Neural cell (in vitro differentiated cells): Measurements from ENCODE around the gene IL9. TPM values are rescaled to one million over a fixed set of nuclear protein-coding genes. Genes with fewer than 3 reads are reported as not detected.

Source experiments
- H2AFZ ChIP-seq: fragments of 200-600, 300-800 bp; sonication (generic), shearing (Covaris generic); 2 replicates; pipeline ENCODE4 v1.6.0; 2014; ENCODE audit warnings: low read depth, mild to moderate bottlenecking, antibody characterized with exemption, low read length, moderate library complexity
- H3F3A ChIP-seq: fragments of 200-600 bp; shearing (Covaris generic); 2 replicates; pipeline ENCODE4 v1.6.1; 2016; ENCODE audit warnings: mild to moderate bottlenecking, moderate library complexity, mixed read lengths, antibody characterized with exemption, low read length; ENCODE audit not compliant: insufficient read depth, poor library complexity, severe bottlenecking
- H3K27ac ChIP-seq: fragments of 200-600, 300-800 bp; sonication (generic), shearing (Covaris generic); 2 replicates; pipeline ENCODE4 v1.5.1; 2014; ENCODE audit warnings: mild to moderate bottlenecking, low read length, moderate library complexity
- H3K27me3 ChIP-seq: fragments of 300-800, 200-600 bp; sonication (generic), shearing (Covaris generic); 2 replicates; pipeline ENCODE4 v1.6.0; 2014; ENCODE audit warnings: mild to moderate bottlenecking, low read depth, low read length, moderate library complexity; ENCODE audit not compliant: insufficient read depth
- H3K36me3 ChIP-seq: fragments of 300-800, 200-600 bp; sonication (generic), shearing (Covaris generic); 2 replicates; pipeline ENCODE4 v1.5.1; 2014; ENCODE audit warnings: mild to moderate bottlenecking, antibody characterized with exemption, low read length, moderate library complexity; ENCODE audit not compliant: insufficient read depth
- H3K4me2 ChIP-seq: fragments of 300-800, 200-600 bp; sonication (generic), shearing (Covaris generic); 2 replicates; pipeline ENCODE4 v1.6.0; 2014; ENCODE audit warnings: mild to moderate bottlenecking, low read length
- H3K4me3 ChIP-seq: fragments of 300-800, 200-600 bp; sonication (generic), shearing (Covaris generic); 2 replicates; pipeline ENCODE4 v1.5.1; 2014; ENCODE audit warnings: mild to moderate bottlenecking, low read length, moderate library complexity
- H3K79me2 ChIP-seq: fragments of 200-600 bp; shearing (Covaris generic); replicated peaks from 2 replicates; pipeline ENCODE4 v1.6.0; 2014; ENCODE audit warnings: mild to moderate bottlenecking, low read length, moderate library complexity; ENCODE audit not compliant: insufficient read depth
- H3K9ac ChIP-seq: fragments of 300-800, 200-600 bp; sonication (generic), shearing (Covaris generic); 2 replicates; pipeline ENCODE4 v1.6.1; 2016; ENCODE audit warnings: mild to moderate bottlenecking, low read length, mixed read lengths
- H3K9me2 ChIP-seq: fragments of 200-600 bp; shearing (Covaris generic); 2 replicates; pipeline ENCODE4 v1.6.1; 2016; ENCODE audit warnings: mild to moderate bottlenecking, low read length, mixed read lengths; ENCODE audit not compliant: insufficient read depth
- H3K9me3 ChIP-seq: fragments of 200-600, 300-800 bp; sonication (generic), shearing (Covaris generic); 2 replicates; pipeline ENCODE4 v1.6.1; 2016; ENCODE audit warnings: mild to moderate bottlenecking, mixed run types, low read length, moderate library complexity, mixed read lengths
- H4K20me1 ChIP-seq: fragments of 200-600 bp; shearing (Covaris generic); 2 replicates; pipeline ENCODE4 v1.6.1; 2016; ENCODE audit warnings: mild to moderate bottlenecking, mixed run types; ENCODE audit not compliant: insufficient read depth
- EP300 ChIP-seq: fragments of 450-650 bp; conservative IDR thresholded peaks from 2 replicates; pipeline ENCODE4 v1.6.1; 2014; ENCODE audit warnings: antibody characterized with exemption, mild to moderate bottlenecking, moderate library complexity; ENCODE audit not compliant: poor library complexity, severe bottlenecking
- EZH2 ChIP-seq: fragments of 200-600, 300-800 bp; shearing (Covaris generic), sonication (generic); IDR thresholded peaks from 2 replicates; pipeline ENCODE4 v1.6.1; 2014; ENCODE audit warnings: antibody characterized with exemption, low read length, borderline replicate concordance, mild to moderate bottlenecking; ENCODE audit not compliant: insufficient read depth, poor library complexity, severe bottlenecking
- MXI1 ChIP-seq: fragments of 450-650 bp; conservative IDR thresholded peaks from 2 replicates; pipeline ENCODE4 v1.6.1; 2014; ENCODE audit warnings: antibody characterized with exemption, mild to moderate bottlenecking; ENCODE audit not compliant: poor library complexity, severe bottlenecking
- POLR2AphosphoS5 ChIP-seq: IDR thresholded peaks from 2 replicates; pipeline ENCODE4 v1.6.1; 2012
- RAD21 ChIP-seq: fragments of 450-650 bp; conservative IDR thresholded peaks from 2 replicates; pipeline ENCODE4 v1.6.1; 2014; ENCODE audit warnings: antibody characterized with exemption, mild to moderate bottlenecking, moderate library complexity
- SMC3 ChIP-seq: fragments of 450-650 bp; conservative IDR thresholded peaks from 2 replicates; pipeline ENCODE4 v1.6.1; 2014; ENCODE audit warnings: antibody characterized with exemption, mild to moderate bottlenecking, moderate library complexity; ENCODE audit not compliant: poor library complexity
- TAF1 ChIP-seq: IDR thresholded peaks from 2 replicates; pipeline ENCODE4 v1.6.1; 2012; ENCODE audit warnings: low read depth
- polyA plus RNA-seq: library from polyadenylated mRNA; depleted of rRNA; stranded (reverse); fragments of >200 nt; gene quantifications from 2 replicates; pipeline ENCODE4 v1.2.3, GENCODE V29; 2014
- TF ChIP-seq, protein P1 (sequence below): IDR thresholded peaks from 2 replicates; pipeline ENCODE4 v1.6.1; 2012; ENCODE audit warnings: borderline replicate concordance
- TF ChIP-seq, protein P2 (sequence below): fragments of 450-650 bp; IDR thresholded peaks from 2 replicates; pipeline ENCODE4 v1.5.1; 2014; ENCODE audit warnings: antibody characterized with exemption, mild to moderate bottlenecking, moderate library complexity; ENCODE audit not compliant: poor library complexity, severe bottlenecking

Gene IL9
- polyA plus RNA-seq, 1 donor from 2014 or later, result not detected

DNA sequence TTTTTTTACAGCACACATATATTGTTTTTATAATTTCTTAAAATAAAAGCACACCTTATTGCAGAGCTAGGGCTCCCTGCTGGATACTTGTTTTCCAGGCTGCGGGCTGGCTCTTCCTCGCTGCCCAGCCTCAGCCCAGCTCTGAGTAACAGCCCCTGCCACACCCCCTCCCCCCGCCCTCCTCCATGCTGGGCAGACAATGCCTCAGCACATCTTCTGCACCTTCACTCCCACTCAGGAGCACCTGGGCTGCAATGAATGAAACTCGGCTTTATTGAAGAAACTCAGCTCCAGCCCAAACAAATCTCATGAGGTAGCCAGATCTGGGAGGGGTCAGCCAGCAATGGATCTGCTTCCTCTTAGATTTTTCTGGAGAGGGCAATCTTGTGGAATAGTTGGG, 9.5 kb downstream of the IL9 start:
- Histone ChIP-seq H3K9ac (no peak overlapping the region), H4K20me1 (no peaks in the 10 kb centered on the region), H3K4me2 (no peak overlapping the region), H3K4me3 (no peak overlapping the region), H3K79me2 (no peaks in the 10 kb centered on the region), H3K27me3 (no peaks in the 10 kb centered on the region), H3K27ac (no peak overlapping the region), H2AFZ (no peak overlapping the region), H3K36me3 (no peaks in the 10 kb centered on the region), H3K9me3 (no peaks in the 10 kb centered on the region), H3K9me2 (no peaks in the 10 kb centered on the region), H3F3A (no peaks in the 10 kb centered on the region)
- TF ChIP-seq EZH2, result no peak
- TF ChIP-seq MXI1, result no peak

DNA sequence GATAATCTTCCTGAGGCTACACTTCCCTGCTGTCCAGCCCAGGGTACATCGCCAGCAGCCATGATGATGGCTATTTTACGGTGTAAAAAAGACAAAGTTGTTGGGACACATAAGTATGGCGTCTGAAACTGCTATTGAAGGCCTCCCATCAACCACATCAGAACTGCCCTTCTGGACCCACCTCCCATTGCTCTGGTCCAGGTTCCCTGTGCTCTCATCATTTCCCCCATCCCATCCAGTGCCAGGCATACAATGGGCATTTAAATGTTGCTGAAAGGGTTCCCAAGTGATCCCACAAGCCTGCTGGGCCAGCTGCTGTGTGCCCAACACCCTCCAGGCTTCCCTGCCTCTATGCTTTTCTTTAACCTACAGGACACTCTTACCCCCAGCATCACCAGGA, 10.6 kb downstream of the IL9 start:
- Histone ChIP-seq H3K36me3 (no peaks in the 10 kb centered on the region), H3K9ac (no peak overlapping the region), H3K4me2 (no peak overlapping the region), H4K20me1 (no peaks in the 10 kb centered on the region), H3K9me2 (no peaks in the 10 kb centered on the region), H3K27ac (no peak overlapping the region), H3F3A (no peaks in the 10 kb centered on the region), H3K4me3 (no peak overlapping the region), H3K27me3 (no peaks in the 10 kb centered on the region), H3K9me3 (no peaks in the 10 kb centered on the region), H2AFZ (no peak overlapping the region), H3K79me2 (no peaks in the 10 kb centered on the region)
- no peak for TF ChIP-seq SMC3
- TF ChIP-seq RAD21, result no peak

DNA sequence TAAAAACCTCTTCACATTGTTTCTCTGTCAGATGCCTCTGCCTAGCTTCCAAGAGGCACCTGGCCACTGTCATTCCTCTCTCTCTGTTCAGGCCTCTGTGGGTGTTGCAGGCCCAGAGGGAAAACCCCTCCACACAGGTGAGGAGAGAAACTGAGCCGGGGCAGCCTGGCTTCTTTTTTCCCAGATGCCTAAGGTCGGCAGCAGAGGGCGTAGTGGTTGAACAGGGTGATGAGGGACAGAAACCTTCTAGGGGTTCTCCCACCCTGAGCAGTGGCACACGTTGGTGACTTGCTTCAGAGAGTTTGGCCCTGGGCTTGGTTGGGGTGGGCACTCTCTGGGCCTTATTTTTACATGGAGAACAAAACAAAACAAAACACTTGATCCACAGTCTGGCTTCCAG, 12.2 kb downstream of the IL9 start:
- Histone ChIP-seq H3K4me2 (no peak overlapping the region), H3K9me2 (no peaks in the 10 kb centered on the region), H3K36me3 (no peaks in the 10 kb centered on the region), H4K20me1 (no peaks in the 10 kb centered on the region), H3K9me3 (no peaks in the 10 kb centered on the region), H3K4me3 (no peak overlapping the region), H3K27me3 (no peaks in the 10 kb centered on the region), H3F3A (no peaks in the 10 kb centered on the region), H3K27ac (no peak overlapping the region), H2AFZ (no peak overlapping the region), H3K79me2 (no peaks in the 10 kb centered on the region), H3K9ac (no peak overlapping the region)
- TF ChIP-seq RAD21 (no peak), MXI1 (no peak), TAF1 (no peak), POLR2AphosphoS5 (no peak), EP300 (no peak), EZH2 (no peak), SMC3 (no peak)
- TF ChIP-seq, protein P1, sequence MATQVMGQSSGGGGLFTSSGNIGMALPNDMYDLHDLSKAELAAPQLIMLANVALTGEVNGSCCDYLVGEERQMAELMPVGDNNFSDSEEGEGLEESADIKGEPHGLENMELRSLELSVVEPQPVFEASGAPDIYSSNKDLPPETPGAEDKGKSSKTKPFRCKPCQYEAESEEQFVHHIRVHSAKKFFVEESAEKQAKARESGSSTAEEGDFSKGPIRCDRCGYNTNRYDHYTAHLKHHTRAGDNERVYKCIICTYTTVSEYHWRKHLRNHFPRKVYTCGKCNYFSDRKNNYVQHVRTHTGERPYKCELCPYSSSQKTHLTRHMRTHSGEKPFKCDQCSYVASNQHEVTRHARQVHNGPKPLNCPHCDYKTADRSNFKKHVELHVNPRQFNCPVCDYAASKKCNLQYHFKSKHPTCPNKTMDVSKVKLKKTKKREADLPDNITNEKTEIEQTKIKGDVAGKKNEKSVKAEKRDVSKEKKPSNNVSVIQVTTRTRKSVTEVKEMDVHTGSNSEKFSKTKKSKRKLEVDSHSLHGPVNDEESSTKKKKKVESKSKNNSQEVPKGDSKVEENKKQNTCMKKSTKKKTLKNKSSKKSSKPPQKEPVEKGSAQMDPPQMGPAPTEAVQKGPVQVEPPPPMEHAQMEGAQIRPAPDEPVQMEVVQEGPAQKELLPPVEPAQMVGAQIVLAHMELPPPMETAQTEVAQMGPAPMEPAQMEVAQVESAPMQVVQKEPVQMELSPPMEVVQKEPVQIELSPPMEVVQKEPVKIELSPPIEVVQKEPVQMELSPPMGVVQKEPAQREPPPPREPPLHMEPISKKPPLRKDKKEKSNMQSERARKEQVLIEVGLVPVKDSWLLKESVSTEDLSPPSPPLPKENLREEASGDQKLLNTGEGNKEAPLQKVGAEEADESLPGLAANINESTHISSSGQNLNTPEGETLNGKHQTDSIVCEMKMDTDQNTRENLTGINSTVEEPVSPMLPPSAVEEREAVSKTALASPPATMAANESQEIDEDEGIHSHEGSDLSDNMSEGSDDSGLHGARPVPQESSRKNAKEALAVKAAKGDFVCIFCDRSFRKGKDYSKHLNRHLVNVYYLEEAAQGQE, result no peak
- TF ChIP-seq, protein P2, sequence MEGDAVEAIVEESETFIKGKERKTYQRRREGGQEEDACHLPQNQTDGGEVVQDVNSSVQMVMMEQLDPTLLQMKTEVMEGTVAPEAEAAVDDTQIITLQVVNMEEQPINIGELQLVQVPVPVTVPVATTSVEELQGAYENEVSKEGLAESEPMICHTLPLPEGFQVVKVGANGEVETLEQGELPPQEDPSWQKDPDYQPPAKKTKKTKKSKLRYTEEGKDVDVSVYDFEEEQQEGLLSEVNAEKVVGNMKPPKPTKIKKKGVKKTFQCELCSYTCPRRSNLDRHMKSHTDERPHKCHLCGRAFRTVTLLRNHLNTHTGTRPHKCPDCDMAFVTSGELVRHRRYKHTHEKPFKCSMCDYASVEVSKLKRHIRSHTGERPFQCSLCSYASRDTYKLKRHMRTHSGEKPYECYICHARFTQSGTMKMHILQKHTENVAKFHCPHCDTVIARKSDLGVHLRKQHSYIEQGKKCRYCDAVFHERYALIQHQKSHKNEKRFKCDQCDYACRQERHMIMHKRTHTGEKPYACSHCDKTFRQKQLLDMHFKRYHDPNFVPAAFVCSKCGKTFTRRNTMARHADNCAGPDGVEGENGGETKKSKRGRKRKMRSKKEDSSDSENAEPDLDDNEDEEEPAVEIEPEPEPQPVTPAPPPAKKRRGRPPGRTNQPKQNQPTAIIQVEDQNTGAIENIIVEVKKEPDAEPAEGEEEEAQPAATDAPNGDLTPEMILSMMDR, result no peak
